Measurements from ENCODE around the gene PPP1R11. TPM values are rescaled to one million over a fixed set of nuclear protein-coding genes. Genes with fewer than 3 reads are reported as not detected.
A peak's percentile ranks its signal among the peaks of the same experiment; 100 is the strongest.

Gene PPP1R11
- total RNA-seq, 1 experiment from 2014 or later: 23.8 TPM

- Histone ChIP-seq H3K4me2 (ENCODE audit: insufficient read depth, insufficient read length, low read length) (peak overlapping the region; percentile 78), H3K9me3 (ENCODE audit: control insufficient read depth, low read depth, low read length) (no peaks in the 10 kb centered on the region), H4K5ac (ENCODE audit: insufficient read length, low read depth, low read length) (no peak overlapping the region), H3K23ac (ENCODE audit: insufficient read length, low read depth, low read length) (no peak overlapping the region), H3K14ac (ENCODE audit: insufficient read depth, low read length) (no peak overlapping the region), H4K20me1 (ENCODE audit: control insufficient read depth, insufficient read depth, insufficient read length) (no peaks in the 10 kb centered on the region), H3K27me3 (ENCODE audit: insufficient read depth, low read length) (peaks cover 34% of the 10 kb centered on the region; the same call in 1 of the 2 replicates), H2BK20ac (ENCODE audit: low read depth, low read length, poor library complexity, severe bottlenecking) (no peak overlapping the region), H3T11ph (ENCODE audit: low read length) (no peak overlapping the region), H4K91ac (ENCODE audit: insufficient read length, low read depth, low read length) (no peak overlapping the region), H3K18ac (ENCODE audit: insufficient read length, low read depth, low read length) (no peak overlapping the region), H2AFZ (ENCODE audit: low read length) (no peak overlapping the region), H2BK15ac (ENCODE audit: low read depth, low read length) (no peak overlapping the region), H3K4ac (ENCODE audit: low read depth, low read length) (no peak overlapping the region), H3K79me2 (ENCODE audit: insufficient read depth, low read length) (no peaks in the 10 kb centered on the region), H3K4me1 (ENCODE audit: insufficient read depth, low read length) (peaks cover 5% of the 10 kb centered on the region; the same call in 1 of the 2 replicates), H3K79me1 (ENCODE audit: insufficient read depth, low read depth, low read length, poor library complexity, severe bottlenecking) (no peaks in the 10 kb centered on the region), H3K9ac (ENCODE audit: extremely low read depth, insufficient read length, low read length) (no peak overlapping the region), H2AK5ac (ENCODE audit: insufficient read length, low read length) (no peak overlapping the region), H3K27ac (ENCODE audit: insufficient read length, low read depth, low read length) (no peak overlapping the region), H4K8ac (replicated peaks; ENCODE audit: insufficient read length, low read depth, low read length) (no peak overlapping the region), H2BK120ac (ENCODE audit: low read depth, low read length, poor library complexity, severe bottlenecking) (no peak overlapping the region), H3K56ac (ENCODE audit: insufficient read length, low read depth, low read length) (no peak overlapping the region), H2BK12ac (ENCODE audit: insufficient read length, low read depth, low read length) (no peak overlapping the region), H2BK5ac (ENCODE audit: insufficient read length, low read length) (no peak overlapping the region), H3K23me2 (ENCODE audit: insufficient read length, low read depth, low read length, poor library complexity, severe bottlenecking) (peaks cover 22% of the 10 kb centered on the region)
- no CpG with 5 or more reads among the region's 36 CpGs for WGBS (ENCODE audit: extremely low coverage, insufficient read length, low lambda C conversion rate)
- H3K4me3 Mint-ChIP-seq: peak overlapping the region; percentile 62 to 87
- H3K9me3 Mint-ChIP-seq: peaks cover 0 to 5% of the 10 kb centered on the region in 2 experiments; a peak in 3 of 5 replicates
- peaks cover 37 to 39% of the 10 kb centered on the region in 2 experiments for H3K4me1 Mint-ChIP-seq
- H3K36me3 Mint-ChIP-seq (ENCODE audit: insufficient read depth in 1 of 3, low read depth in 3 of 3): peaks cover 0 to 2% (median 0%) of the 10 kb centered on the region in 3 experiments; a peak in 1 of 7 replicates
- peaks cover 96% of the 10 kb centered on the region for H3K27me3 Mint-ChIP-seq (ENCODE audit: low read depth)
- peak; percentile 92 for TF ChIP-seq CTCF (conservative IDR thresholded peaks at IDR 0.05)
- DNase-seq: peak; percentile 86
- H3K27ac Mint-ChIP-seq: no peak overlapping the region
These were observed 36.2 kb downstream of the PPP1R11 start for GRCh38 chr6:30102970-30103871.
